Activated gamma-delta T cell (primary cell): Measurements from ENCODE around the gene RSPH1.
A peak's percentile ranks its signal among the peaks of the same experiment; 100 is the strongest.

Experiments
- DNase-seq: peaks from one replicate; lab custom pipeline; 2025; lab: John Stamatoyannopoulos, UW

The RSPH1 gene

GRCh38 chr21:42429856-42430255, 66.2 kb downstream of the RSPH1 start:
- no peak for DNase-seq

GRCh38 chr21:42429021-42429420, 67.0 kb downstream of the RSPH1 start:
- DNase-seq, result no peak

GRCh38 chr21:42427809-42428419, 68.1 kb downstream of the RSPH1 start:
- DNase-seq, result no peak

GRCh38 chr21:42426876-42427480, 69.0 kb downstream of the RSPH1 start:
- no peak for DNase-seq

GRCh38 chr21:42426424-42426823, 69.6 kb downstream of the RSPH1 start:
- DNase-seq, result no peak

GRCh38 chr21:42425591-42425990, 70.4 kb downstream of the RSPH1 start:
- DNase-seq, result no peak

GRCh38 chr21:42424914-42425541, 71.0 kb downstream of the RSPH1 start:
- DNase-seq, result peak; percentile 59

- DNase-seq, result no peak
Measured at GRCh38 chr21:42423685-42424084, 72.3 kb downstream of the RSPH1 start.

- DNase-seq, result no peak
Measured at GRCh38 chr21:42423197-42423675, 72.8 kb downstream of the RSPH1 start.
